IPS-18c (cell line): Measurements from ENCODE around the gene PPP1R37.

Source experiments
- H3K4me3 ChIP-seq: 2 replicates; pipeline ENCODE4 v1.7.0; 2013; ENCODE audit warnings: low read depth, mild to moderate bottlenecking, low read length, moderate library complexity; ENCODE audit not compliant: insufficient read depth
- H3K9me3 ChIP-seq: one replicate; pipeline ENCODE4 v1.6.1; 2013; ENCODE audit warnings: mild to moderate bottlenecking, low read length, moderate library complexity; ENCODE audit not compliant: control insufficient read depth, insufficient read depth

The PPP1R37 gene

GRCh38 chr19:45069056-45069455 lies 23.9 kb upstream of the PPP1R37 start:
- Histone ChIP-seq H3K9me3 (no peaks in the 10 kb centered on the region), H3K4me3 (no peak overlapping the region)

- H3K4me3 ChIP-seq: no peak overlapping the region
- no peaks in the 10 kb centered on the region for H3K9me3 ChIP-seq
Observed at GRCh38 chr19:45070214-45070613, 22.8 kb upstream of the PPP1R37 start.

GRCh38 chr19:45070861-45071544 lies 22.0 kb upstream of the PPP1R37 start:
- no peaks in the 10 kb centered on the region for H3K9me3 ChIP-seq
- no peak overlapping the region for H3K4me3 ChIP-seq

GRCh38 chr19:45071545-45071938 lies 21.4 kb upstream of the PPP1R37 start:
- Histone ChIP-seq H3K9me3 (no peaks in the 10 kb centered on the region), H3K4me3 (no peak overlapping the region)

GRCh38 chr19:45071969-45072790 lies 20.8 kb upstream of the PPP1R37 start:
- Histone ChIP-seq H3K9me3 (no peaks in the 10 kb centered on the region), H3K4me3 (no peak overlapping the region)

- Histone ChIP-seq H3K4me3 (peak overlapping the region; percentile 43; the same call in 1 of the 2 replicates), H3K9me3 (no peaks in the 10 kb centered on the region)
Observed at GRCh38 chr19:45074744-45075300, 18.2 kb upstream of the PPP1R37 start.

- Histone ChIP-seq H3K9me3 (no peaks in the 10 kb centered on the region), H3K4me3 (peak overlapping the region; percentile 91)
Observed at GRCh38 chr19:45075301-45076028, 17.5 kb upstream of the PPP1R37 start.

GRCh38 chr19:45076029-45076850 lies 16.7 kb upstream of the PPP1R37 start, which contains the start of gene ZNF296:
Gene ZNF296 (minus strand): TSS chr19:45076478. CDS start chr19:45076373, 105 bp downstream.
- Histone ChIP-seq H3K4me3 (peak within 1 kb of the TSS; percentile 91), H3K9me3 (no peaks in the 10 kb centered on the region)

- Histone ChIP-seq H3K9me3 (no peaks in the 10 kb centered on the region), H3K4me3 (peak overlapping the region; percentile 91; the same call in 1 of the 2 replicates)
Observed at GRCh38 chr19:45076851-45077730, 15.9 kb upstream of the PPP1R37 start.

GRCh38 chr19:45078390-45079062 lies 14.5 kb upstream of the PPP1R37 start:
- Histone ChIP-seq H3K9me3 (no peaks in the 10 kb centered on the region), H3K4me3 (peak overlapping the region; percentile 98)

- Histone ChIP-seq H3K9me3 (no peaks in the 10 kb centered on the region), H3K4me3 (peak within 1 kb of the TSS; percentile 98)
Observed at GRCh38 chr19:45079063-45079910, 13.7 kb upstream of the PPP1R37 start, which contains the start of gene GEMIN7. Gene GEMIN7 (plus strand): TSS chr19:45079260. CDS start chr19:45090115, 10,855 bp downstream.

- peak overlapping the region; percentile 98 for H3K4me3 ChIP-seq
- no peaks in the 10 kb centered on the region for H3K9me3 ChIP-seq
Observed at GRCh38 chr19:45079911-45080370, 13.0 kb upstream of the PPP1R37 start.

GRCh38 chr19:45082170-45082569 lies 10.8 kb upstream of the PPP1R37 start:
- Histone ChIP-seq H3K9me3 (no peaks in the 10 kb centered on the region), H3K4me3 (no peak overlapping the region)

- Histone ChIP-seq H3K4me3 (no peak overlapping the region), H3K9me3 (no peaks in the 10 kb centered on the region)
Observed at GRCh38 chr19:45086480-45086879, 6.5 kb upstream of the PPP1R37 start.
